ENCODE measurements around the gene PRPF8. TPM values are rescaled to one million over a fixed set of nuclear protein-coding genes. Genes with fewer than 3 reads are reported as not detected.
"Not testable (repeated sequence)": the region's sequence is repeated elsewhere in the genome, so short reads cannot be mapped to it uniquely, and the experiment has no call there.

PRPF8 gene
- total and polyA plus RNA-seq, 4 donors, result 50.2 to 110 (median 82.3) TPM

DNA sequence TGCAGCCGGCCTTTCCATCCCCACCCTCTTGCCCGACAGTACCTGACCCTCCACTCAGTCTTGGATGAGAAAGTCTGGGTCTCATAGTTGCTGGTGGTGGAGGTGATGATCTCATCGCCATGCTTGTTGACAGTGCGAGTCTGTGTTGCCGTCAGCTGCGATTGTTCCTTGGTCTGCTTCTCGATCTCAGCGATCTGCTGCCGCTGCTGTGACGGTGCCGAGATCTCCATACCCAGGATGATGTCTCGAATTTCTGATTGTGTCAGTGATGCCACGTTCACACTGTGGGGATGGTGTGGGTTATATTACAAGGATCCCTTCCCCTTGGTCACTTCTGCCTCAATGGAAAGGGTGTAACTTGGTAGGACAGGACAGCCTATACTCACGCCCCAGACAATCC is 30.9 kb downstream of the PRPF8 start:
- 97% methylated on average over 14 of the region's 14 CpGs for WGBS
- no peak overlapping the region for H3K9ac ChIP-seq (ENCODE audit: low read depth in 1 of 2, low read length in 2 of 2)
- H3K27ac ChIP-seq (ENCODE audit: low read depth in 1 of 2, low read length in 2 of 2), result no peak overlapping the region
- H3K9me3 ChIP-seq (ENCODE audit: control insufficient read depth in 4 of 4, low read length in 3 of 4), result no peaks in the 10 kb centered on the region
- no peak overlapping the region for H3K4me3 ChIP-seq (ENCODE audit: low read depth in 1 of 3, low read length in 3 of 3)
- H3K4me1 ChIP-seq (ENCODE audit: control insufficient read depth in 4 of 4, insufficient read depth in 4 of 4, low read length in 3 of 4), result peaks cover 0 to 22% (median 19%) of the 10 kb centered on the region in 4 donors
- TF ChIP-seq, protein P1, sequence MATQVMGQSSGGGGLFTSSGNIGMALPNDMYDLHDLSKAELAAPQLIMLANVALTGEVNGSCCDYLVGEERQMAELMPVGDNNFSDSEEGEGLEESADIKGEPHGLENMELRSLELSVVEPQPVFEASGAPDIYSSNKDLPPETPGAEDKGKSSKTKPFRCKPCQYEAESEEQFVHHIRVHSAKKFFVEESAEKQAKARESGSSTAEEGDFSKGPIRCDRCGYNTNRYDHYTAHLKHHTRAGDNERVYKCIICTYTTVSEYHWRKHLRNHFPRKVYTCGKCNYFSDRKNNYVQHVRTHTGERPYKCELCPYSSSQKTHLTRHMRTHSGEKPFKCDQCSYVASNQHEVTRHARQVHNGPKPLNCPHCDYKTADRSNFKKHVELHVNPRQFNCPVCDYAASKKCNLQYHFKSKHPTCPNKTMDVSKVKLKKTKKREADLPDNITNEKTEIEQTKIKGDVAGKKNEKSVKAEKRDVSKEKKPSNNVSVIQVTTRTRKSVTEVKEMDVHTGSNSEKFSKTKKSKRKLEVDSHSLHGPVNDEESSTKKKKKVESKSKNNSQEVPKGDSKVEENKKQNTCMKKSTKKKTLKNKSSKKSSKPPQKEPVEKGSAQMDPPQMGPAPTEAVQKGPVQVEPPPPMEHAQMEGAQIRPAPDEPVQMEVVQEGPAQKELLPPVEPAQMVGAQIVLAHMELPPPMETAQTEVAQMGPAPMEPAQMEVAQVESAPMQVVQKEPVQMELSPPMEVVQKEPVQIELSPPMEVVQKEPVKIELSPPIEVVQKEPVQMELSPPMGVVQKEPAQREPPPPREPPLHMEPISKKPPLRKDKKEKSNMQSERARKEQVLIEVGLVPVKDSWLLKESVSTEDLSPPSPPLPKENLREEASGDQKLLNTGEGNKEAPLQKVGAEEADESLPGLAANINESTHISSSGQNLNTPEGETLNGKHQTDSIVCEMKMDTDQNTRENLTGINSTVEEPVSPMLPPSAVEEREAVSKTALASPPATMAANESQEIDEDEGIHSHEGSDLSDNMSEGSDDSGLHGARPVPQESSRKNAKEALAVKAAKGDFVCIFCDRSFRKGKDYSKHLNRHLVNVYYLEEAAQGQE (IDR thresholded peaks at IDR 0.05), result no peak
- TF ChIP-seq, protein P2, sequence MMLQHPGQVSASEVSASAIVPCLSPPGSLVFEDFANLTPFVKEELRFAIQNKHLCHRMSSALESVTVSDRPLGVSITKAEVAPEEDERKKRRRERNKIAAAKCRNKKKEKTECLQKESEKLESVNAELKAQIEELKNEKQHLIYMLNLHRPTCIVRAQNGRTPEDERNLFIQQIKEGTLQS (IDR thresholded peaks at IDR 0.05), result no peak
- TF ChIP-seq NR2F2 (IDR thresholded peaks at IDR 0.05) (no peak), TAF1 (conservative IDR thresholded peaks at IDR 0.05) (no peak), SP1 (IDR thresholded peaks at IDR 0.05) (no peak), HNF4A (conservative IDR thresholded peaks at IDR 0.05) (no peak), GABPA (IDR thresholded peaks at IDR 0.05 in 1 of 2, conservative IDR thresholded peaks at IDR 0.05 in 1 of 2) (no peak), HNF4G (IDR thresholded peaks at IDR 0.05) (no peak), FOXA1 (IDR thresholded peaks at IDR 0.05) (no peak)
- TF ChIP-seq, protein P3, sequence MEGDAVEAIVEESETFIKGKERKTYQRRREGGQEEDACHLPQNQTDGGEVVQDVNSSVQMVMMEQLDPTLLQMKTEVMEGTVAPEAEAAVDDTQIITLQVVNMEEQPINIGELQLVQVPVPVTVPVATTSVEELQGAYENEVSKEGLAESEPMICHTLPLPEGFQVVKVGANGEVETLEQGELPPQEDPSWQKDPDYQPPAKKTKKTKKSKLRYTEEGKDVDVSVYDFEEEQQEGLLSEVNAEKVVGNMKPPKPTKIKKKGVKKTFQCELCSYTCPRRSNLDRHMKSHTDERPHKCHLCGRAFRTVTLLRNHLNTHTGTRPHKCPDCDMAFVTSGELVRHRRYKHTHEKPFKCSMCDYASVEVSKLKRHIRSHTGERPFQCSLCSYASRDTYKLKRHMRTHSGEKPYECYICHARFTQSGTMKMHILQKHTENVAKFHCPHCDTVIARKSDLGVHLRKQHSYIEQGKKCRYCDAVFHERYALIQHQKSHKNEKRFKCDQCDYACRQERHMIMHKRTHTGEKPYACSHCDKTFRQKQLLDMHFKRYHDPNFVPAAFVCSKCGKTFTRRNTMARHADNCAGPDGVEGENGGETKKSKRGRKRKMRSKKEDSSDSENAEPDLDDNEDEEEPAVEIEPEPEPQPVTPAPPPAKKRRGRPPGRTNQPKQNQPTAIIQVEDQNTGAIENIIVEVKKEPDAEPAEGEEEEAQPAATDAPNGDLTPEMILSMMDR (IDR thresholded peaks at IDR 0.05; ENCODE audit: low read depth, low read length, missing input control), result no peak
- no peak for DNase-seq (ENCODE audit: low spot score)
- H3K36me3 ChIP-seq (ENCODE audit: control insufficient read depth in 4 of 4, insufficient read depth in 3 of 4, low read depth in 1 of 4, low read length in 3 of 4), result peaks cover 22 to 71% (median 62%) of the 10 kb centered on the region in 4 donors
- no peaks in the 10 kb centered on the region for H3K27me3 ChIP-seq (ENCODE audit: control insufficient read depth in 4 of 4, insufficient read depth in 4 of 4, low read length in 3 of 4)

DNA sequence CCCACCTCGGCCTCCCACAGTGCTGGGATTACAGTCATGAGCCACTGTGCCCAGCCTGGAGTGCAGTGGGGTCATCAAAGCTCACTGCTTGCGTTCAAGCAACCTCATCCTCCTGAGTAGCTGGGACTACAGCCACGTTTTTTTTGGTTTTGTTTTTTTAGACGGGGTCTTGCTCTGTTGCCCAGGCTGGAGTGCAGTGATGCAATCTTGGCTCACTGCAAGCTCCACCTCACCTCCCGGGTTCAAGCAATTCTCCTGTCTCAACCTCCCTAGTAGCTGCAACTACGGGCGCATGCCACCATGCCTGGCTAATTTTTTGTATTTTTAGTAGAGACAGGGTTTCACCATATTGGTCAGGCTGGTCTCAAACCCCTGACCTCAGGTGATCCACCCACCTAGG is 31.9 kb downstream of the PRPF8 start:
- peaks cover 2 to 31% (median 26%) of the 10 kb centered on the region in 4 donors for H3K4me1 ChIP-seq (ENCODE audit: control insufficient read depth in 4 of 4, insufficient read depth in 4 of 4, low read length in 3 of 4)

DNA sequence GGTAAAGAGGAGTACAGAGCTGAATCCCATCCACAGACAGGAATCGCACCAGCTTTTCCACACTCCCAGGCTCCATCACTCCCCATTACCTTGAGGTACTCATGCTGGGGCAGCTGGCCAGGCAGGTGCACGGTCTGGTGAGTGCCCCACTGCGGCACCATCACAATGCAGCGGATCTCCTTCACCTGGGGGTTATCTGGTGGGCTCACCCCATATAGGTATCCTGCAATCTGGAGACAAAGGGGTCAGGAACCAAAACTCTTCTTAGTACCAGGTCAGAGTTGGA is 33.2 kb downstream of the PRPF8 start:
- H3K4me1 ChIP-seq (ENCODE audit: control insufficient read depth in 4 of 4, insufficient read depth in 4 of 4, low read length in 3 of 4), result peaks cover 2 to 37% (median 31%) of the 10 kb centered on the region in 4 donors
- TF ChIP-seq, protein P1 (IDR thresholded peaks at IDR 0.05), result no peak
- TF ChIP-seq RXRA (IDR thresholded peaks at IDR 0.05), result no peak
- TF ChIP-seq EGR1 (IDR thresholded peaks at IDR 0.05; ENCODE audit: low read depth in 2 of 2), result no peak
- no peak for TF ChIP-seq HNF4G (IDR thresholded peaks at IDR 0.05)
- no peak for TF ChIP-seq RAD21 (IDR thresholded peaks at IDR 0.05)
- TF ChIP-seq, protein P3 (IDR thresholded peaks at IDR 0.05; ENCODE audit: low read depth, low read length, missing input control), result no peak
- no peak for TF ChIP-seq GABPA (IDR thresholded peaks at IDR 0.05 in 1 of 2, conservative IDR thresholded peaks at IDR 0.05 in 1 of 2)
- no peak for TF ChIP-seq JUND (IDR thresholded peaks at IDR 0.05)
- no peak for TF ChIP-seq HNF4A (conservative IDR thresholded peaks at IDR 0.05)
- TF ChIP-seq NR2F2 (IDR thresholded peaks at IDR 0.05), result no peak
- no peak for TF ChIP-seq YY1 (IDR thresholded peaks at IDR 0.05)
- TF ChIP-seq SP1 (IDR thresholded peaks at IDR 0.05), result no peak
- no peak for TF ChIP-seq FOXA1 (IDR thresholded peaks at IDR 0.05)
- H3K27ac ChIP-seq (ENCODE audit: low read depth in 1 of 2, low read length in 2 of 2), result no peak overlapping the region
- peaks cover 19 to 54% (median 47%) of the 10 kb centered on the region in 4 donors for H3K36me3 ChIP-seq (ENCODE audit: control insufficient read depth in 4 of 4, insufficient read depth in 3 of 4, low read depth in 1 of 4, low read length in 3 of 4)
- no peaks in the 10 kb centered on the region for H3K9me3 ChIP-seq (ENCODE audit: control insufficient read depth in 4 of 4, low read length in 3 of 4)
- H3K4me3 ChIP-seq (ENCODE audit: low read depth in 1 of 3, low read length in 3 of 3), result no peak overlapping the region
- no peak overlapping the region for H3K9ac ChIP-seq (ENCODE audit: low read depth in 1 of 2, low read length in 2 of 2)
- DNase-seq (ENCODE audit: low spot score), result no peak
- 93% methylated on average over 4 of the region's 4 CpGs for WGBS
- H3K27me3 ChIP-seq (ENCODE audit: control insufficient read depth in 4 of 4, insufficient read depth in 4 of 4, low read length in 3 of 4), result no peaks in the 10 kb centered on the region

More for the DNA sequence above, 31.9 kb downstream of the PRPF8 start:
- H3K27ac ChIP-seq (ENCODE audit: low read depth in 1 of 2, low read length in 2 of 2); H3K27me3 ChIP-seq (ENCODE audit: control insufficient read depth in 4 of 4, insufficient read depth in 4 of 4, low read length in 3 of 4); H3K9me3 ChIP-seq (ENCODE audit: control insufficient read depth in 4 of 4, low read length in 3 of 4); DNase-seq (ENCODE audit: low spot score); H3K4me3 ChIP-seq (ENCODE audit: low read depth in 1 of 3, low read length in 3 of 3); H3K9ac ChIP-seq (ENCODE audit: low read depth in 1 of 2, low read length in 2 of 2): not testable (repeated sequence)
- 72% methylated on average over 7 of the region's 7 CpGs for WGBS
- H3K36me3 ChIP-seq (ENCODE audit: control insufficient read depth in 4 of 4, insufficient read depth in 3 of 4, low read depth in 1 of 4, low read length in 3 of 4), result peaks cover 17 to 62% (median 53%) of the 10 kb centered on the region in 4 donors

Data from liver (tissue), 9 donors.